Hematopoietic multipotent progenitor cell treated with erythropoietin and hydrocortisone succinate and interleukin-3 and kit ligand, for 17 days (in vitro differentiated cells): ENCODE results near the gene TNS3.

ENCODE experiments used
- DNase-seq: peaks from one replicate; pipeline ENCODE4 v3.0.0-alpha.2; 2015; ENCODE audit warnings: low spot score

Gene TNS3

DNA sequence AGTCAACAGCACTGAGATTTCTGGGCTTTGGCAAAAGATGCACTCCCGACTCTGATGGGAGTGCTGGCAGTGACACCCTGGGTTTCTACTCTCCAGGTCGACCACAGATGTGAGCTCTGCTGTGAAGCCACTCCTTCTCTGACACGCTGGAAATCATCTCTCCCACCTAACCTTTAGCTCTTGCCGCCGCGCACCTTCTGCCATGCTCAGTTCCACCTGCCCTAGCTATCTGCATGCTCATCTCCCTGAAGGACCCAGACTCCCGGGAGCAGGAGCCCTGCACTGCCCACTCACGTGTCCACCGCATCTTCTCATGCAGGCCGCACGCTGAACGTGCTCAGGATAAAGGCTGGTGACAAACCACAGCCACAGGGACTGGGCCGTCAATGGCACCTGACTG lies 174.8 kb downstream of the TNS3 start:
- no peak for DNase-seq

DNA sequence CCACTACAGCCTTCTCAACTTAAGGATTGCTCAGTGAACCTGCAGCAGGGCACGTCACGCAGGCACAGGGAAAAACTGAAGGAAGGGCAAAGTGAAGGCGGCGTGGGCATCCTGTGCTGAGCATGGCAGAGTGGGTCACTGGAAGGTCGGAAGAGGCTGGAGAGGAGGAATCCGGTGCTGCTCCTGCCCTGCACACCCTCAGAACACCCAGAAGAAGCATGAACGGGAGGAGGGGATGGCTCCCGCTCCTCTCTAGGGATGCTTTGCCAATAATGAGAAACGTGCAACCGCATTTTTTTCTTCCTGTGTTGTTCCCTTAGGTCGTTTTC lies 175.1 kb downstream of the TNS3 start:
- DNase-seq, result no peak

DNA sequence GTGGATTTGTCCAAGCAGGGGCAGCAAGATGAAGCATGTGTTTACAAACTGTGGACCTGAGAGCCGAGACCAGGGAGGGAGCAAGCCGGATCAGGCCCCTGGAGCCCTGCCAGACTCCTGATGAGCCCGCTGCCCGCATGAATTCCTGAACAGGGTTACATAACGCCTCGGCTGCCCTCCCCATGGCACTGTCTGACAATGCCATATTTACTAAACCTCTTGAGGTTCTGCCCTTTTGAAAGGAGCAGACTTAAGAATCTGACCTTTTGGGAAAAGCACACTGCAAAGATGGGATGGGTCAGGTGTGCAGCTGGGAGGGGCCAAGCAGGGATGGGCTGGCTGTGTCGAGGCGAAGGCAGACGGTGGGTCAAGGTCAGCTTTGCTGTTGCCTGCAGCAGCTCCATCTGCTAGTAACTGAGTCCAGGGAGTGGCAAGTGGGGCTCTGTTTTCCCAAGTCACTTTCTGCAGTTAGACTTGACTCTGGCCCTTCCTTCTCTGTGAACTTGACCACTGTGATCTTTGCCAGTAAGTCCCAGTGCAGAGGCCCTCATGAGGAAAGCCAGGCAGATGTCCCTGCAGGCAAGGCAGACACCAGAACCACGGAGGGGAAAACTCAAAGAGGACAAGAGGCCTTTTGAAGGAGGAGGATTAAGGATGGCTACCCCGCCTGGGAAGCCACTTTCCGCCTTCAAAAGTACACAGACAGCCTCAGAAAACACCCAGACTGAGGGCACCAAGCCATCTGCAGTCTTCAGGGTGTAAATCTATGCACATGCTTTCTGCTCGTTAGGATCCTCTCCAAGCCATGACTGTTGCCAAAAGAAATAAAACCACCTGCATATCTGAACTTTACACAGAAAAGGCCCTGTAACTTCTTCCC lies 175.8 kb downstream of the TNS3 start:
- no peak for DNase-seq

DNA sequence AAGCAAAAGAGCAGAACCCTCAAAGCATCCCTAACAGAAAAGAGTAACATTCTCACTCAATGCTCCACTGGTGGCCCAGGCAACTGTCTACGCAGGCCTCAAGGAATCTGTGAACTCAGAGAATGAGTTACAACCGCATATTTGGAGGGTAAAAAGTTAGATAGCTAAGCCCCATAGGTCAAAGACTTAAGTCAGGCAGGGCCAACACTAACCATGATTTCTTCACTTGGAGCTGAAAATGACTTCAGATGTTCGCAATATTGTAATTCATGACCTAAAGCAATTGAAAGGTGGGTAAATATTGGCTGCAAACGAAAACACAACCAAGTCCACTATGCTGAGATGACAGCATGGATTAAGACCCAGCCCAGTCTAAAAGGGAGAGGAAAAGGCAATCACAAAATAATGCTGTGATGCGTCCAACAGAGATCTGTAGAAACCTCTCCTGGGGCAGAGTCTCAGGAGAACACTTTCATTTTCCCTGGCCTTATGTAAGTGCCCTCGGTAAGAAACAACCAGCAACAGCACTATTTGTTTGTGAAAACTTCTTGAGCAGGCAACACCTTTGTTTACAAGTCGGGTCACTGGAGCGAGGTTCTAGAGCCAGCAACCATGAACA lies 176.5 kb downstream of the TNS3 start:
- no peak for DNase-seq

DNA sequence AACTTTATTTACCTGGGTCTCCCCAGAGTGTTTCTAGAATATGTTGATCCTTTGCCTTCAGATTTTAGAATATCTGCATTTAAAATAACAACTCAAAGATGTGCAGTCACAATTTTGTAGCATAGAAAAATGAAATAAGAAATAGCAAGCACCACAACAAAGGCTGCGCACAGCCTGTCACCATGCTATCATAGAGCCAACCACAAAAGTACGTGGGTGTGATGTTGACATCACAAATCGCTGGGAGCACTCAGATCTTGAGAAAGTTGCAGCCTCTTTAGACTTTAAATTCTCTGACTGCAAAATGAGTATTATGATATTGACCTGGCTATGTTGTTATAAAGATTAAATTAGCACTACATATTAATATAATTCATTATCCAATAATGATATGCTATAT lies 177.9 kb downstream of the TNS3 start:
- DNase-seq, result no peak

DNA sequence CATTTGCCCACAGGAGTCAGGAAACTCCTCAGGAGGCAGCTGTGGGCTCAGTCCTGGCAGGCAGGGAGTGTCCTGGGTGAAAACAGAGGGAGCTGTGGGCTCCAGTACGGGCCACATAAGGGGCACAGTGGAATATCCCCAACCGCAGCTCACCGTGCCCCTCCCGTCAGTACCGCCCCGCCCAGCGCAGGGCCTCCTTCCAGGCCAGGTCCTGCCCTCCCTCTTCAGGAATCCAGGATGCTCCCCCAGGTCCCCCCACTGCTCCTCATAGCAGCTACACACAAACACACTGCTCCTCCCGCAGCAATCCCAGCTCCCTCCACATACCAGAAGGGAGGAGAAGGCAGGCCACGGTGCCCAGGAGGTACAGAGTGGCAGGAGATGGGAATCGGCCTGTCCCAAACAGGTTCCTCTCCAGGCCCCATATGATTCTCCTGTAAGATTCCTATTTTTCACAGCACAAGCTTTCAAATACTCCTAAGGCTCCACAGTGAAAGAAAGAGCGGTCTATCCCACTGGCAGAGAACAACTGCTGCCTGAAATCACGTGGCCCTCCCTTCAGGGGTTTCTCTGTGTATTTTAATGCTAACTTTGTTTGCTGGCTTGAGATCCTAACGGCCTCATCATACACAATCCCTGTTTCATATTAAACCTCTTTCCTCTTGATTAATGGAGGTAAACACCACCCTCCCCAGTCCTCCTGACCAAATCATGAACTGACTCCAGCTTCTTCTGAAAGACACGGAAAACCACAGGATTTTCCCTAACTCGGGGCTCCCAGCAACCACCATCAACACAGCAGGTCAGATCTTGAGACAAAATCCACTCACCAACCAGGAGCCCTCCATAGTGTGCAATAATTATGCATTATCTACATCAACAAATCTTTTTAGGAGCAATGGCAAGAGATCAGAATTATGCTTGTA lies 178.7 kb downstream of the TNS3 start:
- no peak for DNase-seq

DNA sequence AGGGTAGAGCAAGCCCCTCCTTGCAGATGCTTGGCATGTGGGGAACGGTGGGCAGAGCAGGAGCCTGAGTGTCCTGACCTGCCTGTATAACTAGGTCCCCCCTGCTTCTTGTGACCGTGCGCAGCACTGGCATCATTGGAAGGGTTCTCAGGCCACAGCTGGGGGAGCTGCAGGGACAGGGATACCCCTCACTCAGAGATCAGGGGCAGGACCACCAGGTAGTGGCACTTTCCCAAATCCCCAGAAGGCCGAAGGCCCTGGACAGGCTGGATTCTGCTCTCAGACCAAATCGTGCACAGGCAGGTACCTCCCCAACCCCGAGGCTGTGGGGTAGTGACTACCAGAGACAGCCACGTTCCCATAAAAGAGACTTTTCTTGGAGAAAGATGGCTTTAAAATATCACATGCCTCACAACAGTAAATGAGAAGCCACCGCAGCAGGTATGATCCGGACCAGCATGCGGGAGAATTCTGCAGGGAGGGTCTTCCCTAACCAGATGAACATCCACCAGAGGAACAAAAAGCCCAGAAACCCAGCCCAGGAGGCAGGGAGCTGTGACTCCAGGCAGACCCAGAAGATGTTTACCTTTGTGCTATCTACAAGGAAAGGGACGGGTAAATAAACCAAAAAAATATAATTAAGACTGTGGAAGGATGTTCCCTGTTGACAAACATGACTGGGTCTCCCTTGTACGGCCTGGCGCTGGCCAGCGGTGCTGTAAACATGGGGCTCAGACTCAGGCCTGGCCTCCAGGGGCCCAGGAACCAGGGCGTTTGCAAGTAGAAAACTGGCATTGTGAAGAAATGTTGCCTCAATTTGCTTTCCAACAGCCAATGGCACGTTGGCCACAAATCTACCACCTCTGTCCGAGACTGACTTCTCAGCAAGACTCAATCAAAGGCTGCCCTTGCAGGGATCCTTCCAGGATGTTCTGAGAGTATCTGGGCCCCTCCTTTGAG lies 180.0 kb downstream of the TNS3 start:
- no peak for DNase-seq

DNA sequence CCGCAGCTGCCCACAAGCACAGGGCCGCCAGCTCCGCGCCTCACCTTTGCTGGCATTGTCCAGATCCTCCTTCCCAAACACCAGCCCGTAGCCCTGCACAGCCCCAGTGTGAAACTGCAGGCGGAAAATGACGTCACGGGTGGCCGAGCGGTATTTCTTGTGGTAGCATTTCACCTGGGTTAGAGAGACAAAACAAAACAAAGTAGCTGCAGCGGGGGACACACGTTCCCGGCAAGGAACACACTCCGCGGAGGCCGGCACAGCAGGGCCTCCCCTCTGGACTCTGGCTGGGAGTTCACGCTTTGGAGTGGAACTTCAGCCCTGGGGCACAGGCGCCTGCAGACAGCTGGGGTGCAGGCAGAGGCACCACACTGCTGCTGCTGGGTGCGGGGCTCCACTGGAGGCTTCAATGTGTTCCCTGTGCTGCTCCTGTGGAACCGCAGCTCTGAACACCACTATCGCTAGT lies 181.1 kb downstream of the TNS3 start:
- DNase-seq, result no peak

DNA sequence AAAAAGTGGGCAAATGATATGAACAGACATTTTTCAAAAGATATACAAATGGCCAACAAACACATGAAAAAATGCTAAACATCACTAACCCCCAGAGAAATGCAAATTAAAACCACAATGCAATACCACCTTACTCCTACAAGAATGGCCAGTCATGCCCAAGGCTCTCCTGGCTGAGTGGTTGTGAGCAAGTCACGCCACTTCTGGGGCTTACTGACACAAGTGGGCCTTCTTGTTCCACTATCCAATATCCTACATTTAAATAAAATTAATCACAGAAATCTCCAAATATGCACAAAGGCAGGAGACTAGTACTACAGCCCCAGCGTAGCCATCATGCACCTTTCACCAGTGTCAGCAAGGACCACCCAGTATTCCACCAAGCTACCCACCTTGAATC lies 181.9 kb downstream of the TNS3 start:
- no peak for DNase-seq

DNA sequence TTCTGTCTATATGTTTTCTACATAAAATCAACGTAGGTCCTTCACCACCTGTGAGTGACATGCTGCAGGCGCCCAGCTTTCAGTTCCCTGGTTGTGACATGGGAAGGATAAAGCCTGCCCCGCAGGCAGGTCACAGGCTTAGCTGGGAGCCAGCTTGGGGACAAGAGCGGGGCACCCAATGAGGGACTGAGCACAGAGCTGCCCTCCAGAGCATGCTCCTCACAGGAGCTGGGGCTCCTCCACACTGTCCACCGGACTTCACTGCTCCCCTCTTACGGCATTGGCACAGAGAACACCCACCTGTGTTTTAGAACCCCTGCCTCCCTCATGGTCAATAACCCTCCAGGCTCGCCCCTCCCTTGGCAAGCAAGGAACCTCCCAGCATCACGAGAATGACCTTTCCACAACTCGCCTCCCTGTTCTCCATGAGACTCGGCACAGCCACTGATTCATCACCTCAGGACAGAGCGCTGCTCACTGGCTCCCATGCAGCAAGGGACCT lies 187.1 kb downstream of the TNS3 start:
- DNase-seq, result no peak

DNA sequence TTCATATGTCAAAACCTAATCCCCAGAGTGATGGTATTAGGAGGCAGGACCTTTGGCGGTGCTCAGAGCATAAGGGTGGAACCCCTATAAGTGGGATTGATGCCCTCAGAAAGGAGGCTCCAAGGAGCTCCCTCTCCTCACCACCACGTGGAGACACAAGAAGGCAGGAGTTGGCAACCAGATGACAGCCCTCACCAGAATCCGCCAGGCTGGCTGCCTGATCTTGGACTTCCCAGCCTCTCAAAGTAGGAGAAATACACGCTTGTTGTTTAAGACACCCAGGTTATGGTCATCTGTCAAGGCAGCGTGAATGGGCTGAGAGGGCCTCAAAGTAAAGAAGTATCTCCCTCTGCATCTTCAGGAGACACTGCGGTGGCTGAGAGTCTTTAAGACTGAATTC lies 187.7 kb downstream of the TNS3 start:
- DNase-seq, result no peak

DNA sequence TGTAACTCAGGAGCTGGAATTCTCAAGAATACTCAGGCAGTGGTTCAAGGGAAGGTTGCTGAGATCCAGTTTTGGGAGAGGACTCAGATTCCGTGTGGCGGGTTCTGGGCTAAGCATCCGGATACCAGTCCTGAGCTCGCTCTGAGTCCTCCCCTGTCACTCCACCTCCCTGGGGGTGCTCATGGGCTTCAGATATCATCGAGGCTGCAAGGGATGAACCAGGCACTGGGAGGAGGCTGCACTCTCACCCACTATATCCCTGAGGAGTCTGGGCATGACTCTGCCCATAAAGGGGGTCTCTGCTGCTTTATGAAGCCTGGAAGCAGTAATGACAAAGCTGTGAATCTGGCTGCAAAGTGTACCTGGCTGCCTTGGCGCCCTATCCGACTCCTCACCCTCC lies 188.5 kb downstream of the TNS3 start:
- no peak for DNase-seq

DNA sequence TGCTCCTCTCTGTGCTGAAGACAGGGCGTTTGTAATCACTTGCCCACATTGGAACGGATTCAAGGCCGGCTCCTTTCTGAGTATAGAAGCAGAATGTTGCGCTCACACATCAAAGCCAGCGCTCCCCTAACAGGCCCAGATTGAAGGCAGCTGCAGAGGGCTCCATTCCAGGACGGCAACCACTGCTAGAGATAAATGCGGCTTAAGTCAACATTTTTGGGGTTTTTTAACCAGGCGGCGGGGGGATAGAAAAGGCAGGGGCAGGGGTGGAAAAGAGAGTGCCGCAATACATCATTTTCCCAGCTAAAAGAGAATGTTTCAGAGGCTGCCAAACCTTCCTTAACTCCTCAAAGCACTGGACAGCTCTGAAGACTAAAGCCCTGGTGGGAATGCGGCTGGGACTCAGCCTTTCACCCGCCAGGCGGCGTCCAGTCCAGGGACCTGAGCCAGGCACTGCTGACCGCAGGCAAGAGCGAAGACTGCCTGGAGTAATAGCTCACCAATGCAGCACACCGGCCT lies 189.6 kb downstream of the TNS3 start:
- no peak for DNase-seq

DNA sequence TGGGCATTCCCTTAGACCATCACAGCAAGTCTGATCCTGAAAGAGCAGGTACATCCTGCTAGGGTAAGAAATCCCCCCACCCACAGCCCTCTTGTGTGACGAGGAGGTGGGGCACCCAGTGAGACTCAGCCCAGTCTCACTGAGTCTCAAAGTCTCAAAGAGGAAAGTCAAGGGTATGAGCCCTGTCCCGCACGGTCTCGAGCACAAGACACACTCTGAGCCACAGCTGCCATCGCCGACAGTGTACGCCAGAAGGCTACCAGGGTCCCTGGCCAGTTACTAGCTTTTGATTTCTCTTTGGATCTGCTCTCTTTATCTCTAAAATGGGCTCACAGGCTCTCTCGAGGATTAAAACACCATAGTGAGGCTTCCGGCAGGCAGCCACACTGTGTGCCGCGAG lies 190.2 kb downstream of the TNS3 start:
- no peak for DNase-seq

DNA sequence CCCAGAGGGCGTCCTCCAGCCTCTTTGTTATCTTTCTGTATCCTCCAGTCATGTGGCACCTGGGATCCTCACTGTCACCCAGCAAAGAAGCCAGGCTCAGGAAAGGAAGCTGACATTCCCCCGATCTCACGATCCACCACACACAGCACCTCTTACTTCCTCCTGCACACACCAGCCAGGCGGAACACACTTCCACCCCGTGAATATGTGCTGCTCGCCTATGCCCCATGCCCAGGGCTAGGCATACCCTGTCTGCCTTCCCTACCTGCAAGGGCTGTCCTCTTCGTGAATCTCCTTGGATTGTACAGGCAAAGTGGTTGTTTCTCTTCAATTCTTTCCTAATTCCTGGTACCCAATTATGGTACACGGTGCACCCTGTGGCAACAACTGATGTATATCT lies 191.0 kb downstream of the TNS3 start:
- DNase-seq, result no peak

DNA sequence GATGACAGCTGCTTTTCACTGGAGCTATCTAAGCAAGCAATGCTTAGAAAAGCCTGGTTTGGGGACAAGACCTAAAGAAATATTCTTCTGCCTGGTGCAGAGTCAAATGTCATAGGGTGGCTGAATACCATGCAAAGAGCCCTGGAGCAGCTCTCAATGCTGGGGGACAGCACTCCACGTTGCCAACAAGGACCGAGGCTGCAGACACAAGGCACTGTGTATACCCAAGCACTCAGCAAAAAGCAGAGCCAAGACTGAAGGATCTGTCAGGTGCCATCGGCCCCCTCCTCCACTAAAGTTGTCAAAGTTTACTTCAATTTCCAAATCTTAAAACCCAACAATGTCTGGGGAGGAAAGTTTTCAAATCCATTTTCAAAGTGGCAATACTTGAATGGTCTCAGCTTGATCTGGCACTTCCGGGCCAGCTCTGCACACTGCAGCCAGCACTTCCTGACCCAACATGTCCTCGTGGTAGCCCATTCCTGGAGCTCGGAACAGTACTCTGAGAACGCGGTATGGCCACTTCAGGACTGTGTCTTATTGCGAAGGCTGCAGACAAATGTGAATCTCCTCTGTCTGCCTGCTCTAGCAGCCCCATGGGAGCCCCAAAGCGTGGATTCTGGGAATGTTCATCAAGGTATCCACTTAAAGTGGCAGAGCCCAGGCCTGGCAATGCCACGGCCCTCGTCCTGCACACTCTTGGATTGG lies 191.8 kb downstream of the TNS3 start:
- no peak for DNase-seq

DNA sequence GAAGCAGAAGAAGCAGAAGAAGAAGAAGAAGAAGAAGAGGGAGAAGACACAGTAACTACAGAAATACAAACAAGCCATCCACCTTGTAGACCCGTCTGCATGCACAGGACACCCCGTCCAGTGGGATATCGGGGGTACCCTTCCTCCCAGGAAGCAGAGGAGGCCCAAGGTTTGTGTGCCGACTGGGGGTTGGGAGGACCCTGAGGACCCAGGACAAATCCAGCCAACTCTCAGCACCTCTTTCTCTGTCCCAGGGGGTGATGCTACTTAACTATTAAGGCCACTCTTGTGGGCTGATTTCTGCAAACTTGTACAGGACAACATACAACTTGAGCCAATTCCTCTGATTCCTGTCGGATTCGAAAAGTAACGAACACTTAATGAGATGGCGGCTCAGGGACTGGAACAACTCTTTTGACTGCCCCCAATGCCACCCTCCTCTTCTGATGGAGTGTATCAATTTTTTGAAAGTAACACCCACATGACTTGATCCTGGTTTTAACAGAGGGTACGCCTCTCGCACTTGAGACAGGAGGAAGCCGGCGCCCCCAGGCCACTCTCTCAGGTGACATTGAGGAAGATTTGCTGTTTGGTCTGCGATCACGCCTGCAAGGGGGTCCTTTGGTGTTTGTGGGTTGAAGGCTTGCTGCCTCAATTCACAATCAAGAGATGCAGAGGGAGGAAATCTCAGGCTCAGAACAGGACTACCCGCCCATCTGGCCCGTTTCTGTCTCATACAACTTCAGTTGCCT lies 192.6 kb downstream of the TNS3 start:
- DNase-seq, result no peak

DNA sequence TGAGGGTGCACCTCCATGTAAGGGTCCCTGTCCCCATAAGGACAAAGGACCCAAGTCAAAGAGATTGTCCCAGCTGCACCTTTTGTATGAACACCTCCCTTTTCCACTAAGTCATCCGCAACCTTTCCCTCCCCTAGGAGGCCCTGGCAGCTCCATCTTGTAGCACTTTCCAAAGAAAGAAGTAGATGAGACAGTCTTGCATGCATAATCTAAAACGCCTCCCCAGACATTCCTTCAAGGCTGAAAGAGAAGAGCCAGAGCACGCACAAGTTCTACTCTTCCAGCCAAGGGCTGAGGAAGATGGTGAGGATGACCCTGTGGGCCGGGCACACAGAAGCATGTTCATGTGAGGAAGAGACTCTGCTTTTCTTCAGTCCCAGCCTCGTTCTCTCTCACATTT lies 194.4 kb downstream of the TNS3 start:
- no peak for DNase-seq

DNA sequence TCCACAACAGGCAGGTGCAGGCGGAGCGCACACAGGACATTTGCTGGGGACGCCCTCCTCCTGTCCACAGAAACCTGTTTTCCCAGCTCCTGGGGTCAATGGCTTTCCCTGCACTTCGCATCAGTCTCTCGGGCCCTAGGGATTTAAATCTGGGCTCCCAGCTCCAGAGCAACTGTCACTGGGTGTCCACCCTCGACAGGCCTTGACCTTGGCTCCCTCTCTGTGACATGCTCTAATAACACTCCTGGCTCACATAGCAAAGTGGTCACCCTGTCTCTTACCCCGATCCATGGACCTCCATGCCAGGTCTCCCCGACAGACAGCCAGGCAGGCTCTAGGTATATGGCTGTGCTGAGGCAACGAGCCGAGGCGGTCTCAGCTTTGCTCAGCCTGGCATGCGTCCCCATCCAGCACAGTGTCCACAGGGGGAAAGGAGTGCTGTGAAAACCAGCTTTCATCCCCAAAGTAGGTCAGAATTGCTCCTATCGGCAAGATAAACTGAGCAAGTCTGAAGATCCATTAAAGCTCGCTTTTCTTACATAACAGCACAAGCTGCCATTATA lies 195.6 kb downstream of the TNS3 start:
- DNase-seq, result no peak
